Breast epithelium (tissue), 4 donors: ENCODE measurements around the gene PIGU. TPM values are rescaled to one million over a fixed set of nuclear protein-coding genes. Genes with fewer than 3 reads are reported as not detected.

ENCODE experiments used
- DNase-seq, 2 donors: peaks; one replicate each; pipeline ENCODE4 v3.0.0-alpha.2; 2019; ENCODE audit warnings: low spot score in 2 of 2
- H3K27ac ChIP-seq, 2 donors: fragments of 200-600 bp; sonication (generic) in 1 of 2; one replicate each; pipeline ENCODE4 v1.5.1; 2016 to 2019; ENCODE audit warnings: mild to moderate bottlenecking in 1 of 2
- H3K27me3 ChIP-seq, 2 donors: fragments of 200-600 bp; sonication (generic) in 1 of 2; one replicate each; pipeline versions ENCODE4 v1.5.1 to v1.6.0; 2017 to 2019; ENCODE audit warnings: control low read depth in 1 of 2, mild to moderate bottlenecking in 1 of 2
- H3K36me3 ChIP-seq: fragments of 200-600 bp; one replicate; pipeline ENCODE4 v1.5.1; 2019
- H3K4me1 ChIP-seq, 2 donors: fragments of 200-600 bp; sonication (generic); one replicate each; pipeline ENCODE4 v1.5.1; 2016 to 2019; ENCODE audit warnings: control low read depth in 1 of 2
- H3K4me3 ChIP-seq, 3 donors: fragments of 200-600 bp; sonication (generic); 1 replicate in 2 of 3; 2 replicates in 1 of 3; pipeline ENCODE4 v1.5.1; 2016 to 2019; ENCODE audit warnings: mild to moderate bottlenecking in 3 of 3, moderate library complexity in 2 of 3
- H3K9me3 ChIP-seq, 2 donors: fragments of 200-600 bp; sonication (generic) in 1 of 2; one replicate each; pipeline ENCODE4 v1.5.1; 2016 to 2019; ENCODE audit warnings: control low read depth in 1 of 2
- CTCF ChIP-seq, 3 donors: fragments of 450-650 bp; IDR thresholded peaks; one replicate each; pipeline ENCODE4 v1.5.1; 2016 to 2017; ENCODE audit warnings: antibody characterized with exemption in 3 of 3, mild to moderate bottlenecking in 3 of 3, moderate library complexity in 3 of 3
- POLR2A ChIP-seq: fragments of 450-650 bp; IDR thresholded peaks from one replicate; pipeline ENCODE4 v1.6.1; 2016; ENCODE audit warnings: antibody characterized with exemption, mild to moderate bottlenecking, moderate library complexity
- POLR2AphosphoS5 ChIP-seq, 3 donors: sonication (generic); formaldehyde crosslinking; IDR thresholded peaks; one replicate each; pipeline ENCODE4 v1.6.1; 2017; ENCODE audit warnings: antibody characterized with exemption in 3 of 3
- intact Hi-C: fragments of 100-400 bp; cut with DNase I; formaldehyde crosslinking; loops from one replicate; pipeline ENCODE4 v1.15.1; 2023; ENCODE audit warnings: low total_unique reads
- total RNA-seq, 3 donors: library from RNA; depleted of rRNA; stranded (reverse); fragments of >200 nt; gene quantifications; one replicate each; pipeline ENCODE4 v1.1.0, GENCODE V29; 2016

PIGU gene
- total RNA-seq, 3 donors from 2014 or later, result 7.4 to 16.1 (median 15.8) TPM

DNA sequence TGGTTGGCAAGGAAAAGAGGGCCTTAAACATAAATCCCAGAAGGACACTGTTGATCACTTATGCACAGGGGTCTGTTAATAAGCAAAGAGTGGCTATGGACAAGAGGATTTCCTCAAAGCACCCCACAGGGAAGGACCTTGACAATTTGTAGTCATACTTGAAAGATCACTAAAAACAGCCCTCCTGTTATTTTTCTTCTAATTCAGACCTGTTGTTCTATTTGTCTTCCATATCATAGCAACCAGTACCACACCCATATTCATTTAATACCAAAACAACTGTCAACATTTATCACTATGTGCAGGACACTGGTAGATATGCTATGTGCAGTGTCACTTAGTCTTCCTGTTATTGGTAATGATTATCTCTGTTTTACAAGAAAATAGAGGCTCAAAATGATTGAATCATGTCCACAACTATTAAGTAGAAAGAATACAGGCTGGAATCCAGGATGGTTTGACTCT, 163.9 kb downstream of the PIGU start:
- no peaks in the 10 kb centered on the region for H3K27me3 ChIP-seq
- intact Hi-C loops, result no loop called here
- no peak for TF ChIP-seq CTCF (IDR thresholded peaks at IDR 0.05)
- no peak for TF ChIP-seq POLR2A
- no peaks in the 10 kb centered on the region for H3K36me3 ChIP-seq
- H3K4me1 ChIP-seq, result peaks cover 0 to 4% of the 10 kb centered on the region in 2 donors
- no peaks in the 10 kb centered on the region for H3K9me3 ChIP-seq
- H3K27ac ChIP-seq, result no peak overlapping the region
- no peak overlapping the region for H3K4me3 ChIP-seq
- DNase-seq, result no peak

DNA sequence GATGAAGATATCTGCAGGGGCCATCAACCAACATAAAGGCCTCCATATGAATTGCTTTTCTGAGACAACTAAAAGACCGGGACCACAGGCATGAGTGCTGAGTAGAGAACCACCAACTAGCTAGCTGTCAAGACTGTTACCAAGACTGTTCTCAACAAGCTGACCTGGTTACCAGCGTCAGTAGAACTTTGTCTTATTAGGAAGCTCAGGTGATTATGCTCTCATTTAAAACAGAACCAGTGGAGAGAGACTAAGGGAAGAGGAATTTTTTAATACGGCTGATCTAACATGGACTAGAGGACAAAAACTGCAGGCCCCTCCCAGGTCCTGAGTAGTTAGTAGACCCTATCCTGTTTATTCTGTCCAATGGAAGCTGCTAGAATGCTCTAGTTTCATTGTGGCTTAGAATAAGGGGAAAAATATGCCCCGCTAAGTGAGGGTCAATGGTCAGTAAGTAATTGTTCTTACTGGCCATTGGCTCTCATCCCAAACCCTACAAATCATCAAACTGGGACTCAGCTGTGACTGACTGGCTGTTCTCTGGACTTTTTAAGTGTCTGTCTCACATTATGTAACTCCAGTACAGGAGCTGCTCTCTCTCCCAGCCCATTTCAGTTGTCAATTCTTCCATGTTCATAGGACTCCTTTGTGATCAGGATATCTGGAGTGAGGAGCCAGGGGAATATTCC, 164.5 kb downstream of the PIGU start:
- Histone ChIP-seq H3K9me3 (no peaks in the 10 kb centered on the region), H3K4me1 (no peaks in the 10 kb centered on the region), H3K27ac (no peak overlapping the region), H3K4me3 (no peak overlapping the region), H3K27me3 (no peaks in the 10 kb centered on the region), H3K36me3 (no peaks in the 10 kb centered on the region)
- intact Hi-C loops, result no loop called here
- DNase-seq, result no peak
- TF ChIP-seq POLR2A (no peak), CTCF (IDR thresholded peaks at IDR 0.05) (no peak), POLR2AphosphoS5 (IDR thresholded peaks at IDR 0.05) (no peak)

DNA sequence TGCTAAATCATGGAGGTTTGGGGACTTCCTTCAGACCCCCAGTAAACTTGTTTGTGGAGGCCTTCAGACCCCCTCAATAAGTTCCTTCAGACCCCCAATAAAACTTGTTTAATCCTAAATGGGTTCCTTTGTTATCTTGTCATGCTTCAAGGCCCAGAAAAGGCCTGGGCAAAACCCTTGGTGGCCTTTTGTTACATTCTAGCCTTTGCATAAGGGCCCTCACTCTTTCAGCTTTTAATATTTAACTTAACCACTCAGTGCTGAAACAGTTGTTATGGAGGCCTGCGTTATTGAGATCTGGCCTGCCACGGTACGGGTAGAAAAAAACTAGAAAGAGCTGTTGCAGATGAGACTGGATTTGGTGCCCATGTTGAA, 165.0 kb downstream of the PIGU start:
- H3K27ac ChIP-seq, result no peak overlapping the region
- intact Hi-C loops, result no loop called here
- no peak overlapping the region for H3K4me3 ChIP-seq
- no peak for TF ChIP-seq CTCF (IDR thresholded peaks at IDR 0.05)
- no peaks in the 10 kb centered on the region for H3K4me1 ChIP-seq
- no peak for DNase-seq
- no peaks in the 10 kb centered on the region for H3K27me3 ChIP-seq
- no peaks in the 10 kb centered on the region for H3K36me3 ChIP-seq
- no peaks in the 10 kb centered on the region for H3K9me3 ChIP-seq

DNA sequence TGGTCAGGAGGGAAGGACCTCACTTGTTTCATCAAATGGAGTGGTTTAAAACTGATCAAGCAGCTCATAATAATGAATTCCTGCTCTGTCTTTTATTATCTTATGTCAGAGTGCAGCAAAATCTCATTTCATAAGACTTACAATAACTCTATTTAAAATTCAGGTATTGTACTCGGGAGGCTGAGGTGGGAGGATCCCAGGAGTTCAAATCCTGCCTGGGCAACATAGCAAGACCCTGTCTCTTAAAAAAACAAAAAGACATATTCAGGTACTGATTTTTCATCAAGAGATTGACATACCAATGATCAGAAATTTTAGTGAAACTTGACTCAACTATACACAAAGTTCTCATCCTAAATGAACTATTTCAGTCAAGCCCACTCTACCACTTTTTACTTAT, 166.3 kb downstream of the PIGU start:
- no peaks in the 10 kb centered on the region for H3K4me1 ChIP-seq
- H3K9me3 ChIP-seq, result no peaks in the 10 kb centered on the region
- H3K27ac ChIP-seq, result no peak overlapping the region
- TF ChIP-seq POLR2AphosphoS5 (IDR thresholded peaks at IDR 0.05) (no peak), CTCF (IDR thresholded peaks at IDR 0.05) (no peak), POLR2A (no peak)
- H3K27me3 ChIP-seq, result no peaks in the 10 kb centered on the region
- H3K4me3 ChIP-seq, result no peak overlapping the region
- no peak for DNase-seq
- intact Hi-C loops, result no loop called here
- H3K36me3 ChIP-seq, result no peaks in the 10 kb centered on the region

Other genes with a start within 250 kb of the PIGU start
- 10 to 100 TPM; 77.7 to 100.0 (median 98.1) TPM for gene DYNLRB1, start 160.7 kb downstream of the PIGU start, total RNA-seq
- 10 to 100 TPM; 39.2 to 58.2 (median 51.5) TPM for gene MAP1LC3A, start 118.4 kb downstream of the PIGU start, total RNA-seq
- gene TP53INP2, start 27.3 kb upstream of the PIGU start, total RNA-seq, result 1 to 10 TPM; 4.7 to 8.0 (median 4.9) TPM
- 10 to 100 TPM; 20.0 to 20.6 (median 20.3) TPM for gene NCOA6, start 148.6 kb upstream of the PIGU start, total RNA-seq
- gene GGT7, start 195.8 kb upstream of the PIGU start, total RNA-seq, result 10 to 100 TPM; 13.1 to 21.8 (median 16.4) TPM
- 100 to 1,000 TPM in 1 of 3 donors, 10 to 100 TPM in 2; 70.1 to 137 (median 71.1) TPM for gene ACSS2, start 199.5 kb upstream of the PIGU start, total RNA-seq